A549 treated with dexamethasone at 1 μM for 4 hours (cell line): Measurements from ENCODE around the gene NAV1. TPM values are rescaled to one million over a fixed set of nuclear protein-coding genes. Genes with fewer than 3 reads are reported as not detected.

ENCODE experiments used
- total RNA-seq: library from RNA; stranded (reverse); fragments of 200-300 nt; extraction: Qiagen RNA extraction; gene quantifications from 5 replicates; pipeline ENCODE4 v1.2.3, GENCODE V29; 2022

NAV1 gene, protein sequence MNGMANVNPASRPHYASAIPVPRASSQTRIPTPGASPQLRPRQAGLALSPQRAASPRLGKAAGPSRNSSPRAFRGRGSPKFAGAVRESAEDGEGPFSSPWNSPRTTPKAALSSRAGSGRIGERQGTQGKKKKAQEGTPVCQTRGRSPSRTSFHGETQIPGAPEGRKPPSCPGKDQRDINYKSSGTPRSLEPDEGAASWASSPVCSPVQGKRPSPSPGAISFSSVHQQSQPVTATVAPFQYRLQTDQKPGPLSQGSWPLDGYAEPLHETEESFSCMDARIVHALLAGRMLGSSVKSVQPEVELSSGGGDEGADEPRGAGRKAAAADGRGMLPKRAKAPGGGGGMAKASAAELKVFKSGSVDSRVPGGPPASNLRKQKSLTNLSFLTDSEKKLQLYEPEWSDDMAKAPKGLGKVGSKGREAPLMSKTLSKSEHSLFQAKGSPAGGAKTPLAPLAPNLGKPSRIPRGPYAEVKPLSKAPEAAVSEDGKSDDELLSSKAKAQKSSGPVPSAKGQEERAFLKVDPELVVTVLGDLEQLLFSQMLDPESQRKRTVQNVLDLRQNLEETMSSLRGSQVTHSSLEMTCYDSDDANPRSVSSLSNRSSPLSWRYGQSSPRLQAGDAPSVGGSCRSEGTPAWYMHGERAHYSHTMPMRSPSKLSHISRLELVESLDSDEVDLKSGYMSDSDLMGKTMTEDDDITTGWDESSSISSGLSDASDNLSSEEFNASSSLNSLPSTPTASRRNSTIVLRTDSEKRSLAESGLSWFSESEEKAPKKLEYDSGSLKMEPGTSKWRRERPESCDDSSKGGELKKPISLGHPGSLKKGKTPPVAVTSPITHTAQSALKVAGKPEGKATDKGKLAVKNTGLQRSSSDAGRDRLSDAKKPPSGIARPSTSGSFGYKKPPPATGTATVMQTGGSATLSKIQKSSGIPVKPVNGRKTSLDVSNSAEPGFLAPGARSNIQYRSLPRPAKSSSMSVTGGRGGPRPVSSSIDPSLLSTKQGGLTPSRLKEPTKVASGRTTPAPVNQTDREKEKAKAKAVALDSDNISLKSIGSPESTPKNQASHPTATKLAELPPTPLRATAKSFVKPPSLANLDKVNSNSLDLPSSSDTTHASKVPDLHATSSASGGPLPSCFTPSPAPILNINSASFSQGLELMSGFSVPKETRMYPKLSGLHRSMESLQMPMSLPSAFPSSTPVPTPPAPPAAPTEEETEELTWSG (N-terminal part only)
- 4.3 to 9.1 TPM (median 8.3 TPM) in 5 replicates for total RNA-seq

DNA sequence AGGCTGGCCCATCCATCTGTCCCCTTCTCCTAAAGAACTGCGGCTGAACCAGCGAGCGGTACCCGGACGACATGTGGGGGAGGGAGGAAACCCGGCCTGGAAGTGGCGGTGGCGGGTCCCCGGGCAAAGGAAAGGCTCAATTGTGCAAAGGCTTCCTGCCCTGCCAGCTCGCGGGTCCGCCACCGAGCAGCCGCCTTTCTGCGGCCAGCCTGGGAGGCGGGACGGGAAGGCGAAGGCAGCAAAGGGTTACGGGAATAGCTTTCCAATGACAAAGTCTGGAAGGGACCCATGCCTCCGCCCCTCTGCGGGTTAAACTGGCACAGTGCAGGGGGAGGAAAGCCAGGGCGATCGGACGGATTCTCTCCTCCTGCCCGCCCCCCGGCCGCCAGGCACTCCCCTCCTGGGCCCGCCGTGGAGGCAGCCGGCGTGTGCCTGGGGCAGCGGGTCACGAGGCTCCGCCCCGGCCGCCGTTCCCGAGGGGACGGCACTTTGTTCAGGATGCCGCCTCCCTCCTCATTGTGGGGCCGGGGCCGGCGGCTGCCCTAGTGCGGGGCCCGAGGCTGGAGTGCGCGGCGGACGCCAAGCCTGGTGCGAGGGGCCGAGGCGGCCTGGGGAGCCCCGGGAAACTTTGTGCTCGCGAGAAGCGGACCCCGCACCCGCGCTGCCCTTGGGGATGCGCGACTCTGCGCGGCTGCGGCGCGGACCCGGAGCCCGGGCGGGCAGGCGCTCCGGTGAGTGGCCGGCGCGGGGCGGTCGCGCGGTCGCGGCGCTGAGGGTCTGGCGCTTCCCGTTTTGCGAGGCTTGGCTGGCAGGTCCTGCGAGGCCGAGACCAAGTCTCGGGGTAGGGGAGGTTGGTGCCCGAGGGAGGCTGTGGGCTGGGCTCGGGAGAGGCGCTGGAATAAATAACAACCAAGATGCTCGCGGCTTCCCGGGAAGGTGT lies at the start of gene NAV1:
Gene NAV1 (plus strand): TSS at position 516 of the 940 bp plus-strand sequence. CDS start 83,758 bp downstream, outside the sequence.

DNA sequence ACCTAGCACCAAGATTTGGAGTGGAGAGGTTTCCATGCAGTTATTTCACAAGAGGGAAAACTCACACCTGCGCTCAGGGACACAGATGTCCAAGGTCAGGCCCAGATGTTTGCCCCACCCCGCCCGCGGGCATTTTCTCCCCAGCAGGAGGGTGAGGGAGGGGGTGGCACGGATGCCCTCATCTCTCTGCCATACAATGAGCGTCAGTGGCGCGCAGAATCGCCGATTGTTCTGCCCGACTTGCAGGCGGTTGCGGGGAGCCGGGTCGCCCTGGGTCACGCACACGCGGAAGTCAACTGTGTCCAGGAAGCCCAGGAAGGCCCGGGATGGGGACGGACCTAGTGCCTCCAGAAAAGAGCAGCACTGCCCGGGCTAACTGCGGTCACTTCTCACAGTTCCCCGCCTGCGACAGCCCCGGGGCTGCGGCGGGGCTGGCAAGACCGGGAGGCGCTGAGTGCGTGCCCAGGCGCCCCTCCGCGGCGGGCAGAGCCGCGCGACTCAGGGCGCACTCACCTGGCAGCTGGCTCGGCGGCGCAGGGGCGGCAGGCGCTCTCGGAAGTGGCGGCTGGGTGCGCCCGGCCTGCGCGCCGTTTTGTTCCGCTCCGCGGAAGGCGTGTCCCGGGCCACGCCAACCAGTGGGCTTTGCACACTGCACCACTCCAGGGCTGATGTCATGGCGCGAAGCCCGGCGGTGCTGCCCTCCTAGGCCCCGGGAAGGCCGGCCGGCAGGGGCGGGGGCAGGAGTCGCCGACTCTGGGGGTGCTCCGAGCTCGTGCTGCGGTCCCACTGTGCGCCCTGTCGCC lies 32.2 kb upstream of the NAV1 start, which contains the start of gene CSRP1:
Gene CSRP1 (minus strand): TSS at position 567 of the 803 bp plus-strand sequence. CDS start 10,820 bp downstream, outside the sequence.

Other genes with a start within 250 kb of the NAV1 start
- 0.22 to 0.67 TPM (median 0.26 TPM) in 5 replicates for gene TNNT2, start 161.4 kb upstream of the NAV1 start, total RNA-seq
- gene LAD1, start 139.8 kb upstream of the NAV1 start, total RNA-seq, result 0.90 to 2.2 TPM (median 1.4 TPM) in 5 replicates
- not detected in 5 replicates for gene TNNI1, start 117.4 kb upstream of the NAV1 start, total RNA-seq
- 87.4 to 145 TPM (median 125 TPM) in 5 replicates for gene PHLDA3, start 69.9 kb upstream of the NAV1 start, total RNA-seq
- gene CSRP1, start 32.0 kb upstream of the NAV1 start, total RNA-seq, result 374 to 534 TPM (median 386 TPM) in 5 replicates